Endodermal cell (in vitro differentiated cells): ENCODE measurements around the gene OR10G8. TPM values are rescaled to one million over a fixed set of nuclear protein-coding genes. Genes with fewer than 3 reads are reported as not detected.
A peak's percentile ranks its signal among the peaks of the same experiment; 100 is the strongest.

Experiments
- DNase-seq: peaks from one replicate; pipeline ENCODE4 v3.0.0-alpha.2; 2017
- H3K27ac ChIP-seq: 2 replicates; pipeline ENCODE4 v1.5.1; 2013; ENCODE audit warnings: mild to moderate bottlenecking, low read depth, low read length, moderate library complexity
- H3K27me3 ChIP-seq: 2 replicates; pipeline ENCODE4 v1.6.1; 2013; ENCODE audit warnings: mild to moderate bottlenecking, low read length, moderate library complexity; ENCODE audit not compliant: insufficient read depth, control insufficient read depth, poor library complexity, severe bottlenecking
- H3K36me3 ChIP-seq: 2 replicates; pipeline ENCODE4 v1.7.0; 2013; ENCODE audit warnings: mild to moderate bottlenecking, low read length, moderate library complexity; ENCODE audit not compliant: control insufficient read depth, insufficient read depth
- H3K4me1 ChIP-seq: one replicate; pipeline ENCODE4 v1.7.0; 2013; ENCODE audit warnings: low read length; ENCODE audit not compliant: control insufficient read depth, insufficient read depth
- H3K4me3 ChIP-seq: 2 replicates; pipeline ENCODE4 v1.5.1; 2013; ENCODE audit warnings: mild to moderate bottlenecking, low read length, moderate library complexity
- H3K9ac ChIP-seq: 2 replicates; pipeline ENCODE4 v1.6.1; 2013; ENCODE audit warnings: mild to moderate bottlenecking, low read length, moderate library complexity; ENCODE audit not compliant: poor library complexity, severe bottlenecking; ENCODE audit errors: extremely low read depth
- H3K9me3 ChIP-seq: 2 replicates; pipeline ENCODE4 v1.6.1; 2013; ENCODE audit warnings: mild to moderate bottlenecking, low read length, moderate library complexity; ENCODE audit not compliant: control insufficient read depth
- H3K27ac Mint-ChIP-seq: 2 replicates; pipeline ENCODE4 v1.8.0; 2020; ENCODE audit warnings: mixed read lengths
- H3K27me3 Mint-ChIP-seq: 2 replicates; pipeline ENCODE4 v1.8.0; 2021; ENCODE audit warnings: mild to moderate bottlenecking, mixed read lengths; ENCODE audit not compliant: insufficient read depth
- H3K36me3 Mint-ChIP-seq: 2 replicates; pipeline ENCODE4 v1.8.0; 2020; ENCODE audit warnings: low read depth, mixed read lengths
- H3K4me1 Mint-ChIP-seq: 2 replicates; pipeline ENCODE4 v1.8.0; 2020; ENCODE audit warnings: mixed read lengths
- H3K4me3 Mint-ChIP-seq: 2 replicates; pipeline ENCODE4 v1.8.0; 2020; ENCODE audit warnings: mild to moderate bottlenecking, moderate library complexity, mixed read lengths
- H3K9me3 Mint-ChIP-seq: 2 replicates; pipeline ENCODE4 v1.8.0; 2020; ENCODE audit warnings: mild to moderate bottlenecking, mixed read lengths
- CTCF ChIP-seq: fragments of 200-600 bp; sonication (generic); conservative IDR thresholded peaks from 2 replicates; pipeline ENCODE4 v1.5.0; 2021; ENCODE audit warnings: antibody characterized with exemption, mild to moderate bottlenecking
- WGBS, 2 experiments: methylation state at CpG; one replicate each; pipeline versions ENCODE4 v1.1.5 to v1.1.7; 2013; ENCODE audit warnings: missing lambda C conversion rate in 2 of 2, mixed read lengths in 1 of 2; ENCODE audit not compliant: insufficient coverage in 1 of 2, insufficient read length in 1 of 2; 5-methylcytosine and 5-hydroxymethylcytosine counted together
- total RNA-seq, 2 donors: library from RNA; stranded (reverse); fragmentation: NEBNext Ultra II Directional in 1 of 2; extraction: Animal tissue kit (Norgen Biotek cat#: 25700) in 1 of 2; gene quantifications; 2 replicates in 1 of 2; 3 replicates in 1 of 2; pipeline ENCODE4 v1.2.1, GENCODE V29; 2021

Gene OR10G8
- total RNA-seq, 2 donors from 2014 or later: not detected

- Mint-ChIP-seq H3K4me3 (no peak overlapping the region), H3K27me3 (no peaks in the 10 kb centered on the region), H3K27ac (no peak overlapping the region), H3K36me3 (no peaks in the 10 kb centered on the region), H3K4me1 (peaks cover 9% of the 10 kb centered on the region), H3K9me3 (no peaks in the 10 kb centered on the region)
- Histone ChIP-seq H3K27me3 (no peaks in the 10 kb centered on the region), H3K4me3 (no peak overlapping the region), H3K9me3 (no peaks in the 10 kb centered on the region), H3K36me3 (no peaks in the 10 kb centered on the region), H3K9ac (no peak overlapping the region), H3K27ac (no peak overlapping the region), H3K4me1 (no peaks in the 10 kb centered on the region)
- TF ChIP-seq CTCF: no peak
- WGBS, 2 experiments: 92 to 93% methylated on average over 9 of the region's 9 CpGs
- DNase-seq: peak; percentile 51
Measured at GRCh38 chr11:124039557-124039956, 13.0 kb downstream of the OR10G8 start.

- no peaks in the 10 kb centered on the region for H3K36me3 Mint-ChIP-seq
- Histone ChIP-seq H3K36me3 (no peaks in the 10 kb centered on the region), H3K9me3 (no peaks in the 10 kb centered on the region), H3K27ac (no peak within 1 kb of the TSS), H3K4me3 (no peak within 1 kb of the TSS), H3K27me3 (no peaks in the 10 kb centered on the region), H3K4me1 (no peaks in the 10 kb centered on the region), H3K9ac (no peak within 1 kb of the TSS)
- H3K4me1 Mint-ChIP-seq: peaks cover 9% of the 10 kb centered on the region
- no peak for TF ChIP-seq CTCF
- H3K4me3 Mint-ChIP-seq: no peak within 1 kb of the TSS
- H3K9me3 Mint-ChIP-seq: no peaks in the 10 kb centered on the region
- H3K27me3 Mint-ChIP-seq: no peaks in the 10 kb centered on the region
- WGBS, 2 experiments: 58% methylated on average over 1 of the region's 1 CpG; no CpG with 5 or more reads in 1 of the 2 experiments
- H3K27ac Mint-ChIP-seq: no peak within 1 kb of the TSS
- no peak for DNase-seq
Measured at GRCh38 chr11:124041254-124041653, 14.7 kb downstream of the OR10G8 start, which contains the start of gene OR10G7. OR10G7 (minus strand) TSS chr11:124041325; CDS start chr11:124039001, 2,324 bp downstream.

GRCh38 chr11:124043420-124043819, 16.8 kb downstream of the OR10G8 start:
- H3K4me1 Mint-ChIP-seq: peaks cover 9% of the 10 kb centered on the region
- H3K9me3 Mint-ChIP-seq: no peaks in the 10 kb centered on the region
- H3K4me3 Mint-ChIP-seq: no peak overlapping the region
- no peak for DNase-seq
- no peak overlapping the region for H3K27ac Mint-ChIP-seq
- no peak overlapping the region for H3K27ac ChIP-seq
- no peaks in the 10 kb centered on the region for H3K4me1 ChIP-seq
- 99 to 100% methylated on average over 1 to 3 of the region's 4 CpGs for WGBS, 2 experiments
- no peaks in the 10 kb centered on the region for H3K9me3 ChIP-seq
- H3K9ac ChIP-seq: no peak overlapping the region
- H3K27me3 Mint-ChIP-seq: no peaks in the 10 kb centered on the region
- H3K27me3 ChIP-seq: no peaks in the 10 kb centered on the region
- no peak overlapping the region for H3K4me3 ChIP-seq
- H3K36me3 Mint-ChIP-seq: no peaks in the 10 kb centered on the region
- no peak for TF ChIP-seq CTCF
- H3K36me3 ChIP-seq: no peaks in the 10 kb centered on the region
